Thymus (tissue), 11 donors: ENCODE measurements around the gene TEX19. TPM values are rescaled to one million over a fixed set of nuclear protein-coding genes. Genes with fewer than 3 reads are reported as not detected.

ENCODE experiments used
- DNase-seq, 9 donors: peaks; one replicate each; pipeline ENCODE4 v3.0.0-alpha.2; 2013; ENCODE audit warnings: low spot score in 9 of 9, low read depth in 6 of 9, missing footprints in 1 of 9
- H3K27ac ChIP-seq, 2 donors: one replicate each; pipeline ENCODE4 v1.5.1; 2013; ENCODE audit warnings: control low read depth in 1 of 2, low read depth in 1 of 2, low read length in 1 of 2, mild to moderate bottlenecking in 1 of 2, moderate library complexity in 1 of 2
- H3K27me3 ChIP-seq, 2 donors: one replicate each; pipeline ENCODE4 v1.5.1; 2013; ENCODE audit warnings: low read length in 1 of 2; ENCODE audit not compliant: control insufficient read depth in 2 of 2, insufficient read depth in 1 of 2
- H3K36me3 ChIP-seq, 2 donors: one replicate each; pipeline ENCODE4 v1.5.1; 2013; ENCODE audit warnings: low read length in 1 of 2, mild to moderate bottlenecking in 1 of 2, moderate library complexity in 1 of 2; ENCODE audit not compliant: control insufficient read depth in 2 of 2, insufficient read depth in 2 of 2
- H3K4me1 ChIP-seq, 2 donors: one replicate each; pipeline ENCODE4 v1.5.1; 2013; ENCODE audit warnings: low read length in 2 of 2; ENCODE audit not compliant: control insufficient read depth in 2 of 2, insufficient read depth in 2 of 2
- H3K4me3 ChIP-seq, 2 donors: one replicate each; pipeline ENCODE4 v1.5.1; 2013; ENCODE audit warnings: low read length in 2 of 2, control low read depth in 1 of 2, mild to moderate bottlenecking in 1 of 2
- H3K9me3 ChIP-seq, 2 donors: one replicate each; pipeline ENCODE4 v1.5.1; 2013; ENCODE audit warnings: low read length in 1 of 2, mild to moderate bottlenecking in 1 of 2; ENCODE audit not compliant: control insufficient read depth in 2 of 2, insufficient read depth in 1 of 2
- WGBS: extraction: QIAGEN DNeasy Blood & Tissue Kit; methylation state at CpG from one replicate; pipeline ENCODE4 v1.1.7; 2013; 5-methylcytosine and 5-hydroxymethylcytosine counted together
- polyA plus RNA-seq: library from polyadenylated mRNA; stranded (reverse); fragments of 200-250 nt; gene quantifications from one replicate; pipeline ENCODE4 v1.2.3, GENCODE V29; 2013
- total RNA-seq: library from RNA; stranded (reverse); fragments of 120-200 nt; gene quantifications from one replicate; pipeline ENCODE4 v1.2.4, GENCODE V29; 2013
- donor health status: healthy.

The TEX19 gene
- total and polyA plus RNA-seq, 2 donors: 0.02 to 0.57 TPM

DNA sequence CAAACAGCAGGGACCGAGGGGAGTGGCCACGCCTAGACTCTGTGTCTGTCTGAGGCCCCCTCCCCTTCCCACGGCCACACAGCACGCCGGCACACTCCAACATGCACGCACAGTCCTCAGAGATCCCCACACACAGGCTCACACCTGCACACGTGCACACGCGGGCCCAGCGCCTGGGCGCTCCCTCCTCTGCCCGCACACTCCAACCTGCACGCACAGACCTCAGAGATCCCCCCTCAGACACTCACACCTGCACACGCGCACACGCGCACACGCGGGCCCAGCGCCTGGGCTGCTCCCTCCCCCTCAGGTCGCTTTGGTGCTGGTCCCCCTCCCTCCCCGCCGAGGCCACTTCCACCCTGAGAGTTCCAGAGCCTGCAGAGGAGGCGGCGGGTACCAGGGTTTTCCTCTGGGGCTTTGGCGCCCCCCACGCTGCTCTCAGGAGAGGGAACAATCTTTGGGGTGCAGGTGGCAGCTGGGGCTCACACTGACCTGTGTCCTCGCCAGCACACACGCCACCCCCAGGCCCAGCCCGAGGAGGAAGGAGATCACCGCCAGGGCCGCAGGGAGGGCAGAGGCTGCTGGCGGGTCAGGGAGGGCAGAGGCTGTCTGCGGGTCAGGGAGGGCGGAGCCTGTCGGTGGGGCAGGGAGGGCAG is 43.2 kb upstream of the TEX19 start:
- Histone ChIP-seq H3K9me3 (peaks cover 0 to 16% of the 10 kb centered on the region in 2 donors), H3K4me3 (peak overlapping the region; percentile 65 to 83), H3K36me3 (peaks cover 14 to 15% of the 10 kb centered on the region in 2 donors), H3K27me3 (peaks cover 0 to 20% of the 10 kb centered on the region in 2 donors), H3K27ac (peak overlapping the region; percentile 30 to 71), H3K4me1 (peaks cover 18 to 46% of the 10 kb centered on the region in 2 donors)
- peak in 4 of 9 donors; percentile 72 to 88 (median 75) for DNase-seq
- 3% methylated on average over 36 of the region's 36 CpGs for WGBS

DNA sequence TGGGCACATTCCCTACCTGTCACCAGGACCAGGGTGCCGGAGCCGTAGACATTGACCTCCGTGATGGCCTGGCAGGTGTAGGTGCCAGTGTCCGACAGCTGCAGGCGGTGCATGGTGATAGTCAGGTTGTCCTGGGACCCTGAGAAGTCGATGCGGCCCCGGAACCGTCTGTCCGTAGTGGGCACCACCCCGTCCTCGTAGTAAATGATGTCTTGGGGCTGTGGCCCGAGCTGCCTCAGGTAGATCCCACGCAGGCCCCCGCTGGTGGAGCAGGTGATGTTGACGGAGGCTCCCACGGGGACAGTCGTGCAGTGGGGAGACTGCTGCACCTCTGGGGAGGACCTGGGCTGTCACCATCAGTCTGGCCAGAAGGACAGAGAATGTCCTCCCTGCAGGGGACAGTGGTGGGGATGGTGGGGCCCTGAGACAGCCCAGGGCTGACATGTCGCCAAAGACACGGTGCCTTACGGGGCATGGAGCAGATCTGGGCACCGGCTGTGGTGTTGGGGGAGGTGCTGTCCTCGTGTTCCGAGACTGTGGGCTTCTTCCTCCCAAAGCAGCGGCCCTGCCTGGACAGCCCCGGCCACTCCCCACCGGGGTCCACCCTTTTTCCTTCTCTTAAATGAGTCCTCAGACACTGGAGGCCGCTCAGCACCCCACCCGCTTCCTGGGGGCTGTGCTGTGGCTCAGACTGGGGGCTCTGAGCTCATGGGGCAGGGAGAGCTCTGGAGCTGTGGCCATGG is 42.2 kb upstream of the TEX19 start:
- peaks cover 14 to 15% of the 10 kb centered on the region in 2 donors for H3K36me3 ChIP-seq
- DNase-seq: no peak
- H3K27me3 ChIP-seq: peaks cover 0 to 24% of the 10 kb centered on the region in 2 donors
- 38% methylated on average over 29 of the region's 29 CpGs for WGBS
- peak overlapping the region; percentile 86 to 93 for H3K27ac ChIP-seq
- peak overlapping the region; percentile 65 to 83 for H3K4me3 ChIP-seq
- H3K9me3 ChIP-seq: peaks cover 0 to 16% of the 10 kb centered on the region in 2 donors
- H3K4me1 ChIP-seq: peaks cover 18 to 50% of the 10 kb centered on the region in 2 donors

DNA sequence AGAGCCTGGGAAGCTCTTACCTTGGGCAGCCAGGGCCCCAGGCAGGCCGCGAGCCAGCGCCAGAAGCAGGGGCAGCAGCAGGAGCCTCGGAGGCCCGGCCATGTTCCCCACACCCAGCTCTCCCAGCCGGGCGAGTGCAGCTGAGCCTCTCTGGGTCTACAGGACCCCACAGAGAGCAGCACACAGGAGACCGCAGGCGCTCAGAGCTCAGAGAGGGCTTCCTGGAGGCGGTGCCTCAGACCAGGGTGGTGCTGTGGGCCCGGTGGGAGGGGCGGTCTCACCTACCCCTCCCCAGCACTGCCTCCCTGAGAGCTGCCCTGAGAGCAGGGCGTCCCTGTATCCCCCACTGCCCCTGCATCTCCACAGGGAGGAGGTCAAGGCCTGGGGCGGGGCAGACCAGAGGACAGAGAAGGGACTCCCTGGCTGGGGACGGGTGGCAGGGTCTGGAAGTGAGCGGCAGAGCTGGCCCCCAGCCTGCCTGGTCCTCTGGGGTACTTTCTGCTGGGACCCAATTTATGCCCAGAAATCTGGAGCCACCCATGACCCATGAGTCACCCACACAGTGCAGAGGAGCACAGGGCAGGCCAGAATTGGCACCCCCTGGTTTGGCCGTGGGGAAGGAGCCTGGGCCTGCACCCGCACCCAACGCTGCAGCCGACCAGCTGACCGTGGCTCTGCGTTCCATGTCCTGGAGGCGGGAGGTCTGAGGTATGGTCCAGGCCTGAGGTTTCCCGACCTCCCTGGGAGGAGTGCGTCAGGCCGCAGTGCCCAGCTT is 41.5 kb upstream of the TEX19 start, which contains the start of gene CD7:
CD7 (minus strand) TSS at position 215 of the 775 bp plus-strand sequence; CDS start at position 102, 113 bp downstream.
- Histone ChIP-seq H3K9me3 (peaks cover 0 to 16% of the 10 kb centered on the region in 2 donors), H3K27ac (peak within 1 kb of the TSS; percentile 86 to 93), H3K27me3 (peaks cover 0 to 29% of the 10 kb centered on the region in 2 donors), H3K4me3 (peak within 1 kb of the TSS; percentile 65 to 83), H3K4me1 (peaks cover 18 to 54% of the 10 kb centered on the region in 2 donors), H3K36me3 (peaks cover 14 to 15% of the 10 kb centered on the region in 2 donors)
- DNase-seq: peak in 4 of 9 donors; percentile 81 to 93 (median 84)
- WGBS: 49% methylated on average over 26 of the region's 26 CpGs

DNA sequence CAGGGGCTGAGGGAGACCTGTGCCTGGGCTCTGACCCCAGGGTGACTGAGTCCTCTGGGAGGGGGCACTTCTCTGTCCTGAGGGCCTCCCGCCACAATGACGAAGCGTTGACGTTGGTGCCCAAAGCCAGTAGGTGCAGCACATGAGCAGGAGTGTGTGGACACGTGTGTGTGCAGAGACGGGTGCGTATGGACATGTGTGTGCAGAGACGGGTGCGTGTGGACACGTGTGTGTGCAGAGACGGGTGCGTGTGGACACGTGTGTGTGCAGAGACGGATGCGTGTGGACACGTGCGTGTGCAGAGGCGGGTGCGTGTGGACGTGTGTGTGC is 40.9 kb upstream of the TEX19 start:
- DNase-seq: no peak
- WGBS: 97% methylated on average over 20 of the region's 20 CpGs
- Histone ChIP-seq H3K27ac (no peak overlapping the region), H3K27me3 (peaks cover 0 to 29% of the 10 kb centered on the region in 2 donors), H3K36me3 (peaks cover 14 to 15% of the 10 kb centered on the region in 2 donors), H3K4me1 (peaks cover 18 to 54% of the 10 kb centered on the region in 2 donors), H3K9me3 (peaks cover 0 to 16% of the 10 kb centered on the region in 2 donors), H3K4me3 (no peak overlapping the region)

DNA sequence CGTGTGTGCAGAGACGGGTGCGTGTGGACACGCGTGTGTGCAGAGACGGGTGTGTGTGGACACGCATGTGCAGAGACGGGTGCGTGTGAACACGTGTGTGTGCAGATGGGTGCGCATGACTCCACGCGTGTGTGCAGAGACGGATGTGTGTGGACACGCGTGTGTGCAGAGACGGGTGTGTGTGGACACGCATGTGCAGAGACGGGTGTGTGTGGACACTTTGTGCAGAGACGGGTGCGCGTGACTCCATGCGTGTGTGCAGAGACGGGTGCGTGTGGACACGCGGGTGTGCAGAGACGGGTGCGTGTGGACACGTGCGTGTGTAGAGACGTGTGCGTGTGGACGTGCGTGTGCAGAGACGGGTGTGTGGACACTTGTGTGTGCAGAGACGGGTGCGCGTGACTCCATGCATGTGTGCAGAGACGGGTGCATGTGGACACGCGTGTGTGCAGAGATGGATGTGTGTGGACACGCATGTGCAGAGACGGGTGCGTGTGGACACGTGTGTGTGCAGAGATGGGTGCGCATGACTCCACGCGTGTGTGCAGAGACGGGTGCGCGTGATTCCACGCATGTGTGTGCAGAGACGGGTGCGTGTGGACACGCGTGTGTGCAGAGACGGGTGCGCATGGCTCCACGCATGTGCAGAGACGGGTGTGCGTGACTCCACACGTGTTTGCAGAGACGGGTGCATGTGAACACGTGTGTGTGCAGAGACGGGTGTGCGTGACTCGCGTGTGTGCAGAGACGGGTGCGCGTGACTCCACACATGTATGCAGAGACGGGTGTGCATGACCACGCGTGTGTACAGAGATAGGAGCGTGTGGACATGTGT is 40.1 kb upstream of the TEX19 start:
- Histone ChIP-seq H3K36me3 (peaks cover 12% of the 10 kb centered on the region in 2 donors), H3K27me3 (peaks cover 0 to 29% of the 10 kb centered on the region in 2 donors), H3K4me3 (no peak overlapping the region), H3K27ac (no peak overlapping the region), H3K4me1 (peaks cover 18 to 52% of the 10 kb centered on the region in 2 donors), H3K9me3 (peaks cover 0 to 16% of the 10 kb centered on the region in 2 donors)
- 97% methylated on average over 76 of the region's 76 CpGs for WGBS
- no peak for DNase-seq

DNA sequence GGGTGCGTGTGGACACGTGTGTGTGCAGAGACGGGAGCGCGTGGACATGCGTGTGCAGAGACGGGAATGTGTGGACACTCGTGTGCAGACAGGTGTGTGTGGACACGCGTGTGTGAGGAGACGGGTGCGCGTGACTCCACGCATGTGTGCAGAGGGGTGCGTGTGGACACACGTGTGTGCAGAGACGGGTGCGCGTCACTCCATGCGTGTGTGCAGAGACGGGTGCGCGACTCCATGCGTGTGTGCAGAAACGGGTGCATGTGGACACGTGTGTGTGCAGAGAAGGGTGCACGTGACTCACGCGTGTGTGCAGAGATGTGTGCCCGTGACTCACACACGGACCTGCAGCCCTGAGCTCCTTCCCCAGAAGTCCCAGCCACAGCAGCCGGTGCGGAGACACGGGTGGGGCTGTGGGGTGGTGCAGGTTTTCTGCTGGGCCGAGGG is 39.4 kb upstream of the TEX19 start:
- no peak overlapping the region for H3K4me3 ChIP-seq
- peaks cover 0 to 16% of the 10 kb centered on the region in 2 donors for H3K9me3 ChIP-seq
- peaks cover 5 to 6% of the 10 kb centered on the region in 2 donors for H3K36me3 ChIP-seq
- DNase-seq: no peak
- 97% methylated on average over 35 of the region's 35 CpGs for WGBS
- peaks cover 0 to 29% of the 10 kb centered on the region in 2 donors for H3K27me3 ChIP-seq
- no peak overlapping the region for H3K27ac ChIP-seq
- H3K4me1 ChIP-seq: peaks cover 18 to 49% of the 10 kb centered on the region in 2 donors

DNA sequence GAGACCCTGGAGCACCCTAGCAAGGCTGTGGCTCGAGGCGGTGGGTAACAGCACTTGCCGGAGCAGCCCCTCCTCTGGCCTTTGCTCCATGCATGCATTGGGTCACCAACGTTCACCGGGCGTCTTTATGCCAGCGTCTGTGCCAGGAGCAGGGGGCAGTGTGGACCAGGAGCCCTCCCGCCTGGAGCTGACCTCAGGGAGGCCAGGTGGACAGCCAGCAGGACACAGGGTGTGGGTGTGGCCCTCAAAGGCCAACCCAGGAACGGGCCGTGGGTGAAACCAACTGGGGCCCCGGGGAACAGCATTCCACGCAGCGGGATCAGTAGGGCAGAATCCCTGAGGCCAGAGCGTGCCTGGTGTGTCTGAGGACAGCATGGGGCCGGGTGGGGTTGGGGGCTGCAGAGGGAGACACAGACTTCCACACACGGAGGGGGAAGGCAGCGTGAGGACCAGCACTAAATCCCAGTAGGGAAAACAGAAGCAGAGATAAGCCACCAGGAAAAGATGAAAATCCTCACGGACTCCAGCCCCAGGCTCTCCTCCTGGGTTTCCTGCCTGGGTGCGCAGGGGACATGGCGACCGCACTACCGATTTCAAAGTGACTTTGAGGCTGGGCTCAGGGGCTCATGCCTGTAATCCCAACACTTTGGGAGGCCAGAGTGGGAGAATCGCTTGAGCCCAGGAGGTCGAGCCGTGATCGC is 38.8 kb upstream of the TEX19 start:
- Histone ChIP-seq H3K36me3 (peaks cover 0 to 1% of the 10 kb centered on the region in 2 donors), H3K4me1 (peaks cover 17 to 42% of the 10 kb centered on the region in 2 donors), H3K27ac (peak overlapping the region in 1 of 2 donors; percentile 18), H3K4me3 (no peak overlapping the region), H3K27me3 (peaks cover 0 to 27% of the 10 kb centered on the region in 2 donors), H3K9me3 (peaks cover 0 to 16% of the 10 kb centered on the region in 2 donors)
- WGBS: 94% methylated on average over 26 of the region's 26 CpGs
- no peak for DNase-seq
